ENCODE results near the gene RAB11FIP5. TPM values are rescaled to one million over a fixed set of nuclear protein-coding genes. Genes with fewer than 3 reads are reported as not detected.

Gene RAB11FIP5
- total and polyA plus RNA-seq, 9 donors, result 16.1 to 57.3 (median 25.0) TPM

DNA sequence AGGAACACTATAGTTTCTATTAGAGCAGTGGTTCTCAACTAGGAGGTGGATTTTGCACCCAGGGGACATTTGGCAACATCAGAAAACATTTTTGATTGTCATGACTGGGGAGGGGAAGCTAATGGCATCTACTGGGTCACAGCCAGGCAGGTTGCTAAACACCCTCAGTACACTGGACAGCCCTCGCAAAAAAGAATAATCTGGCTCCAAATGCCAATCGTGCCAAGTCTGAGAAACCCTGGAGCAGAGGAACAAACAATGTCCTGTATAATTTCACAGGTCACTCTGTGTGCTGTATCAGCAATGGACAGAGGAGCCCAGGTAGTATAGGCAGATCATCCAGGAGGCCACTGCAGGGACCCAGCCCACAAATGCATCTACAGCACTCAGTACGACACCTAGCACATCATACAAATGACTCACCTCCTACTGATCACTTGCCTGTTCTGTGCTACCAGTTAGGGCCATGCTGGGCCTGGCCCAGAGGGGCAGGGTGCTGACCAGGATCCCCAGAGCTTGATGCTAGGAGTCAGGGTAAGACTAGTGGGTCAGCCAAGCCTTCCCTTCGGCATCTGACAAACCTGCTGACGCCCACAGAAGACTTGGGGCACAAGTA lies 78.9 kb downstream of the RAB11FIP5 start:
- 74 to 84% (median 77%) methylated on average over 5 of the region's 5 CpGs for WGBS, 3 donors
- DNase-seq, result no peak
- Histone ChIP-seq H3K4me3 (no peak overlapping the region), H3K36me3 (no peaks in the 10 kb centered on the region), H3K9me3 (no peaks in the 10 kb centered on the region), H3K27me3 (no peaks in the 10 kb centered on the region), H3K4me1 (ENCODE audit: insufficient read depth) (no peaks in the 10 kb centered on the region), H3K27ac (no peak overlapping the region)
- intact Hi-C loops (cut with DNase I), result no loop called here
- no peak for TF ChIP-seq EP300 (IDR thresholded peaks at IDR 0.05)
- TF ChIP-seq POLR2A (IDR thresholded peaks at IDR 0.05), result no peak
- TF ChIP-seq, protein P1, sequence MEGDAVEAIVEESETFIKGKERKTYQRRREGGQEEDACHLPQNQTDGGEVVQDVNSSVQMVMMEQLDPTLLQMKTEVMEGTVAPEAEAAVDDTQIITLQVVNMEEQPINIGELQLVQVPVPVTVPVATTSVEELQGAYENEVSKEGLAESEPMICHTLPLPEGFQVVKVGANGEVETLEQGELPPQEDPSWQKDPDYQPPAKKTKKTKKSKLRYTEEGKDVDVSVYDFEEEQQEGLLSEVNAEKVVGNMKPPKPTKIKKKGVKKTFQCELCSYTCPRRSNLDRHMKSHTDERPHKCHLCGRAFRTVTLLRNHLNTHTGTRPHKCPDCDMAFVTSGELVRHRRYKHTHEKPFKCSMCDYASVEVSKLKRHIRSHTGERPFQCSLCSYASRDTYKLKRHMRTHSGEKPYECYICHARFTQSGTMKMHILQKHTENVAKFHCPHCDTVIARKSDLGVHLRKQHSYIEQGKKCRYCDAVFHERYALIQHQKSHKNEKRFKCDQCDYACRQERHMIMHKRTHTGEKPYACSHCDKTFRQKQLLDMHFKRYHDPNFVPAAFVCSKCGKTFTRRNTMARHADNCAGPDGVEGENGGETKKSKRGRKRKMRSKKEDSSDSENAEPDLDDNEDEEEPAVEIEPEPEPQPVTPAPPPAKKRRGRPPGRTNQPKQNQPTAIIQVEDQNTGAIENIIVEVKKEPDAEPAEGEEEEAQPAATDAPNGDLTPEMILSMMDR (IDR thresholded peaks at IDR 0.05), result no peak

DNA sequence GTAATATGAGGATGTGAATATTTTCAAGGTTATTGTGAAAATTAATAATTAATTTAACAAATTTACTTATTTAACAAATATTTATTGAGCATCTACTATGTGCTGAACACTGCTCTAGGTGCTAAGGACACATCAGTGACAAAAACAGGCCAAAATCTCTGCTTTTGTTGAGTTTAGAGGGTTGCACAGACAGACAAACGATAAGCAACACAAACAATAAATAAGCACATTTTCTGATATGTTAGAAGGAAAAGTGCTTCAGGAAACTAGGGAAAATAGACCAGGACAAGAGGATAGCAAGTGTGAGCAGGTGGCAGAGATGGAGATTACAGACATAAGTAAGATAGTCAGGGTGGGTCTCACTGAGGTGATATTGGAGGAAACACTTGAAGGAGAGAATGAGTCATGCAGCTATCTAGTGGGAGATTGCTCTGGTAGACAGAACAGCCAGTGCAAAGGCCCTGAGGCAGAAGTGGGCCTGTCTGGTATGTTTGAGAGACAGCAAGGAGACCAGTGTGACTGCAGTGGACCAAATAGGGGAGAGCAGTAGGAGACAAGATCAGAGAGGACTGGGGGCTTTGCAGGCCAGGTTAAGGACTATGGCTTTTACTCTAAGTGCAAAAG lies 79.5 kb downstream of the RAB11FIP5 start:
- no peak for DNase-seq
- intact Hi-C loops (cut with DNase I), result no loop called here
- WGBS, 3 donors, result 84 to 88% (median 86%) methylated on average over 1 of the region's 1 CpG

GRCh38 chr2:73032702-73033097 lies 80.0 kb downstream of the RAB11FIP5 start:
- WGBS, 3 donors, result 96 to 97% (median 97%) methylated on average over 5 of the region's 5 CpGs

More for the DNA sequence above, 79.5 kb downstream of the RAB11FIP5 start:
- H3K4me3 ChIP-seq, result no peak overlapping the region
- no peak for TF ChIP-seq POLR2A (IDR thresholded peaks at IDR 0.05)
- no peak for TF ChIP-seq EP300 (IDR thresholded peaks at IDR 0.05)
- TF ChIP-seq, protein P1 (IDR thresholded peaks at IDR 0.05), result no peak
- no peaks in the 10 kb centered on the region for H3K9me3 ChIP-seq
- no peaks in the 10 kb centered on the region for H3K36me3 ChIP-seq
- H3K27ac ChIP-seq, result no peak overlapping the region
- H3K27me3 ChIP-seq, result no peaks in the 10 kb centered on the region
- H3K4me1 ChIP-seq (ENCODE audit: insufficient read depth), result no peaks in the 10 kb centered on the region

DNA sequence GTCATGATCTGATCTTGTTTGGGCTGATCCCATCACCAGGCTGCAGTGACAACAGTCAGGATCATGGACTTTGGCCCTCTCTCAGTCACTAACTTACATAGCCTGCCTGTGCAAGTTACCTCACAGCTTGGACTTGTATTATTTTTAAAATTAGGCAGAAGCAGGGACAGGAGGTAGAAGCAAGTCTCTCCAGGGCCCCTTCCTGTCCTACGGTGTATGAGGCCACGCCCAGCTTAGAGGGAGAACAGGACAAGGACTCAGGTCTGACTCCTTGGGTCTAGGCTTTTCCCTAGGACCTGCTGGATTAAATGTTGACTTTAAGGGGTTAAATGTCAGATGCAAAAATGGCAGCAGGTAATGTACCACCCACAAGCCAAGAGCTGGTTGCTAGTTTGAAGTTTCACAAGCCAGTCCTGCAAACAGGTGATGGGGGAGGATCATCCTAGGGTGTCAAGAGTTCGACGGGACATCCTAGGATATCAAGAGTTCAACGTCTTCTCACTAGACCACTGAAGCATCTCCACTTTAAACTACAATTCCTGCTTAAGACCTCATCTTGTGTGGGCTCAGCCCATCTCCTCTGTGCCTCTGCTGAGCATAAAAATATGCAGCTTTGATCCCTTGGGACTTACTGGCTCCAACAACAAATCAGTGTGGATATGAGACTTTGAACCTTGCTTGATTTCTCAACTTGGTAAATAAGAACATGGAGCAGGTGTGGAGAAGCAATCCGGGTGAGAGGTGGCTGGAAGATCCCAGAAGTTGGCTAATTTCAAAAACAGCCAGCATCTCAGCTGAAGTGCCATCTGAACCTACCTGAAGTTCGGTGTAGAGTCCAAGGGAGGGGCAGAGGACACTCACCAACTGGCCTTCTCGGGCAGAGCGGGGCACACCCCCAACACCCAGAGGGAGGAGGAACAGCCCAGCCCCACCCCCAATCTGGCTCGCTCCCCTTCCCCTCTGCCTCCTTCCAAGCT lies 80.7 kb downstream of the RAB11FIP5 start:
- TF ChIP-seq, protein P1 (IDR thresholded peaks at IDR 0.05), result no peak
- TF ChIP-seq EP300 (IDR thresholded peaks at IDR 0.05), result no peak
- no peak for TF ChIP-seq POLR2A (IDR thresholded peaks at IDR 0.05)
- H3K27me3 ChIP-seq, result no peaks in the 10 kb centered on the region
- H3K4me3 ChIP-seq, result no peak overlapping the region
- no peaks in the 10 kb centered on the region for H3K4me1 ChIP-seq (ENCODE audit: insufficient read depth)
- no peak overlapping the region for H3K27ac ChIP-seq
- no peaks in the 10 kb centered on the region for H3K9me3 ChIP-seq
- DNase-seq, result no peak
- no peaks in the 10 kb centered on the region for H3K36me3 ChIP-seq
- 80 to 87% (median 86%) methylated on average over 10 of the region's 10 CpGs for WGBS, 3 donors
- intact Hi-C loops (cut with DNase I), result no loop called here

More at GRCh38 chr2:73032702-73033097, 80.0 kb downstream of the RAB11FIP5 start:
- H3K27ac ChIP-seq, result no peak overlapping the region
- no peaks in the 10 kb centered on the region for H3K27me3 ChIP-seq
- no peaks in the 10 kb centered on the region for H3K36me3 ChIP-seq
- intact Hi-C loops (cut with DNase I), result no loop called here
- DNase-seq, result no peak
- H3K9me3 ChIP-seq, result no peaks in the 10 kb centered on the region
- TF ChIP-seq, protein P1 (IDR thresholded peaks at IDR 0.05), result no peak
- no peak for TF ChIP-seq POLR2A (IDR thresholded peaks at IDR 0.05)
- no peak for TF ChIP-seq EP300 (IDR thresholded peaks at IDR 0.05)
- no peak overlapping the region for H3K4me3 ChIP-seq
- H3K4me1 ChIP-seq (ENCODE audit: insufficient read depth), result no peaks in the 10 kb centered on the region
